Breast epithelium (tissue), 4 donors: ENCODE data around the gene COL4A2. TPM values are rescaled to one million over a fixed set of nuclear protein-coding genes. Genes with fewer than 3 reads are reported as not detected.

Experiments
- DNase-seq, 2 donors: peaks; one replicate each; pipeline ENCODE4 v3.0.0-alpha.2; 2019; ENCODE audit warnings: low spot score in 2 of 2
- H3K27ac ChIP-seq, 2 donors: fragments of 200-600 bp; sonication (generic) in 1 of 2; one replicate each; pipeline ENCODE4 v1.5.1; 2016 to 2019; ENCODE audit warnings: mild to moderate bottlenecking in 1 of 2
- H3K27me3 ChIP-seq, 2 donors: fragments of 200-600 bp; sonication (generic) in 1 of 2; one replicate each; pipeline versions ENCODE4 v1.5.1 to v1.6.0; 2017 to 2019; ENCODE audit warnings: control low read depth in 1 of 2, mild to moderate bottlenecking in 1 of 2
- H3K36me3 ChIP-seq: fragments of 200-600 bp; one replicate; pipeline ENCODE4 v1.5.1; 2019
- H3K4me1 ChIP-seq, 2 donors: fragments of 200-600 bp; sonication (generic); one replicate each; pipeline ENCODE4 v1.5.1; 2016 to 2019; ENCODE audit warnings: control low read depth in 1 of 2
- H3K4me3 ChIP-seq, 3 donors: fragments of 200-600 bp; sonication (generic); 1 replicate in 2 of 3; 2 replicates in 1 of 3; pipeline ENCODE4 v1.5.1; 2016 to 2019; ENCODE audit warnings: mild to moderate bottlenecking in 3 of 3, moderate library complexity in 2 of 3
- H3K9me3 ChIP-seq, 2 donors: fragments of 200-600 bp; sonication (generic) in 1 of 2; one replicate each; pipeline ENCODE4 v1.5.1; 2016 to 2019; ENCODE audit warnings: control low read depth in 1 of 2
- CTCF ChIP-seq, 3 donors: fragments of 450-650 bp; IDR thresholded peaks; one replicate each; pipeline ENCODE4 v1.5.1; 2016 to 2017; ENCODE audit warnings: antibody characterized with exemption in 3 of 3, mild to moderate bottlenecking in 3 of 3, moderate library complexity in 3 of 3
- POLR2A ChIP-seq: fragments of 450-650 bp; IDR thresholded peaks from one replicate; pipeline ENCODE4 v1.6.1; 2016; ENCODE audit warnings: antibody characterized with exemption, mild to moderate bottlenecking, moderate library complexity
- POLR2AphosphoS5 ChIP-seq, 3 donors: sonication (generic); formaldehyde crosslinking; IDR thresholded peaks; one replicate each; pipeline ENCODE4 v1.6.1; 2017; ENCODE audit warnings: antibody characterized with exemption in 3 of 3
- intact Hi-C: fragments of 100-400 bp; cut with DNase I; formaldehyde crosslinking; loops from one replicate; pipeline ENCODE4 v1.15.1; 2023; ENCODE audit warnings: low total_unique reads
- total RNA-seq, 3 donors: library from RNA; depleted of rRNA; stranded (reverse); fragments of >200 nt; gene quantifications; one replicate each; pipeline ENCODE4 v1.1.0, GENCODE V29; 2016

Gene COL4A2
- total RNA-seq, 3 donors from 2014 or later, result 107 to 841 (median 307) TPM

GRCh38 chr13:110261166-110262081, 45.7 kb upstream of the COL4A2 start:
- intact Hi-C loops, result no loop called here
- no peaks in the 10 kb centered on the region for H3K27me3 ChIP-seq
- no peaks in the 10 kb centered on the region for H3K9me3 ChIP-seq
- H3K27ac ChIP-seq, result no peak overlapping the region
- H3K36me3 ChIP-seq, result no peaks in the 10 kb centered on the region
- no peak for DNase-seq
- H3K4me1 ChIP-seq, result peaks cover 14 to 15% of the 10 kb centered on the region in 2 donors
- TF ChIP-seq CTCF (IDR thresholded peaks at IDR 0.05) (no peak), POLR2A (no peak), POLR2AphosphoS5 (IDR thresholded peaks at IDR 0.05) (no peak)
- no peak overlapping the region for H3K4me3 ChIP-seq

- DNase-seq, result no peak
- intact Hi-C loops, result no loop called here
- Histone ChIP-seq H3K27ac (no peak overlapping the region), H3K4me3 (no peak overlapping the region), H3K9me3 (no peaks in the 10 kb centered on the region), H3K36me3 (no peaks in the 10 kb centered on the region), H3K4me1 (peaks cover 14 to 15% of the 10 kb centered on the region in 2 donors), H3K27me3 (no peaks in the 10 kb centered on the region)
- TF ChIP-seq POLR2A (no peak), POLR2AphosphoS5 (IDR thresholded peaks at IDR 0.05) (no peak), CTCF (IDR thresholded peaks at IDR 0.05) (no peak)
Observed at GRCh38 chr13:110262082-110262436, 45.0 kb upstream of the COL4A2 start.

GRCh38 chr13:110262508-110263291, 44.4 kb upstream of the COL4A2 start:
- no peaks in the 10 kb centered on the region for H3K9me3 ChIP-seq
- H3K4me1 ChIP-seq, result peaks cover 14 to 15% of the 10 kb centered on the region in 2 donors
- peak overlapping the region in 1 of 3 donors; percentile 31 for H3K4me3 ChIP-seq
- H3K27ac ChIP-seq, result peak overlapping the region in 1 of 2 donors; percentile 52
- no peak for TF ChIP-seq POLR2A
- TF ChIP-seq POLR2AphosphoS5 (IDR thresholded peaks at IDR 0.05), result no peak
- no peak for TF ChIP-seq CTCF (IDR thresholded peaks at IDR 0.05)
- H3K36me3 ChIP-seq, result no peaks in the 10 kb centered on the region
- peak in 1 of 2 donors; percentile 37 for DNase-seq
- intact Hi-C loops, result no loop called here
- H3K27me3 ChIP-seq, result no peaks in the 10 kb centered on the region

- DNase-seq, result no peak
- Histone ChIP-seq H3K9me3 (no peaks in the 10 kb centered on the region), H3K27me3 (no peaks in the 10 kb centered on the region), H3K27ac (peak overlapping the region in 1 of 2 donors; percentile 52), H3K36me3 (no peaks in the 10 kb centered on the region), H3K4me3 (no peak overlapping the region), H3K4me1 (peaks cover 14 to 15% of the 10 kb centered on the region in 2 donors)
- intact Hi-C loops, result no loop called here
- TF ChIP-seq CTCF (IDR thresholded peaks at IDR 0.05) (no peak), POLR2AphosphoS5 (IDR thresholded peaks at IDR 0.05) (no peak), POLR2A (no peak)
Observed at GRCh38 chr13:110263404-110263803, 43.7 kb upstream of the COL4A2 start.

GRCh38 chr13:110263888-110264287, 43.2 kb upstream of the COL4A2 start:
- H3K4me1 ChIP-seq, result peaks cover 14 to 15% of the 10 kb centered on the region in 2 donors
- no peak for TF ChIP-seq CTCF (IDR thresholded peaks at IDR 0.05)
- TF ChIP-seq POLR2AphosphoS5 (IDR thresholded peaks at IDR 0.05), result peak in 1 of 3 donors; percentile 17
- no peak for TF ChIP-seq POLR2A
- no peaks in the 10 kb centered on the region for H3K9me3 ChIP-seq
- H3K27me3 ChIP-seq, result no peaks in the 10 kb centered on the region
- peak overlapping the region; percentile 19 to 75 for H3K27ac ChIP-seq
- no peak overlapping the region for H3K4me3 ChIP-seq
- no peak for DNase-seq
- H3K36me3 ChIP-seq, result no peaks in the 10 kb centered on the region
- intact Hi-C loops, result no loop called here
